GM18511 (cell line): ENCODE data around the gene ALKBH3.

Experiments
- ATAC-seq: cut with Tn5 transposase; IDR thresholded peaks from one replicate; pipeline ENCODE4 v1.9.1; 2021; ENCODE audit warnings: mild to moderate bottlenecking, moderate library complexity; ENCODE audit not compliant: unreplicated experiment

Gene ALKBH3

DNA sequence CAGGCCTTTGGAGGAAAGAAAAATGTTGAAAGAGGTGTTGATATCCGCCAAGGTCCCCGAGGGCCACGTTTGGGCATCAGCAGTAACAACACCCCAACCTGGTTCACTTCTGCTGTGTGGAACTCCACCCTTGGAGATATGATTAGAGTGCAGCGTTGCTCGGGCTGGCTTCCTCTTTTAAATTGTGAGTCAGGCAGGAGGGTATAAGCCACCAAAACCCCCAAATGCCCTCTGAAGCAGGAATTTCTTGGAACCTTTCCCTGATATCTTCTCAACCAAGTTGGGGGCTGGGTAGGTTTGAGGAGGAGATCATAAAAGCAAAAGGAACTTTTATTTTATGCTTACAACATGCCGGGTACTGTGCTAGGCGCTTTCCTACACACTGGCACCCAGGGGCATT, 55.4 kb downstream of the ALKBH3 start:
- ATAC-seq: no peak

DNA sequence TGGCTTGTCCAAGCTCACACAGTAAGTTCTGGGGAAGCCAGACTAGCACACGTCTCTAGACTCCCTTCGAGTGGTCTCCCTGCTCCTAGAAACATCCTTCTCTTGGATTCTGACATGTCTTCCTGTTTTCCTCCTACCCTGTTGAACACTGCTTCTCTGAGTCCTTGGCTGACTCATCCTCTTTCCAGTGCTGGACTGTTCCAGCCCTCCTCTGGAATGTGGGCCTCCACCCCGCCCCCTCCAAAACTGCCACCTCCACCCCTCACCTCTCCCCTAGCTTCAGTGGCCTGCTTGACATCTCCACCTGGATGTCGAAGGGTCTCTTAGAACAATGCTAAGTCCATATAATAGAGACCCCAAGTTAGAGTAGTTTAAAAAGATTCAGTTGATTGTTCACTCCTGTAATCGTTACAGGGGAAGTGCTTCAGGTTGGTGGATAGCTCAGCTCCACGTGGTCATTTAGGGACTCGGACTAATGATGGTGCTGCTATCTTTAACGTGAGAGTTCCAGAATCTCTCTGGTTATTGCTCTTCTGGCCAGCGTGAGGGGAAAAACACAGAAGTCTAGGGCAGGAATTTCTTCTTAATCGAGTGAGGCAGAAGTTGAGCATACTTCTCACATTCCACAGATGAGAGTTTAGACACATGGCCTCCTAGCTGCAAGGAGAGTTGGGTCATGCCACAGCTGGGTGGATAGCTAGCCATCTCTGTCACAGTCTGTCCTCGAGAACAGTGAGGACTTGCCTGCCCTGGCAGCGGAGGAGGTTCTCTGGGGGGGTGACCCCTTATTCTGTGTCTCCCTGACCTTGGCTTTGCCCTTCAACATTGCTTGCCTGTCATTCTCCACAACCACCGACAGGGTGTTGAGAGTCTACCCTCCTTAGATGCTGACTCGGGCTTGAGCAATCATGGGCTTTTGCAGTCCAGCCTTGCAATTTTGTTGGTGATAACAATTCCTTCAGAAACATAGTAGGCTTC, 57.1 kb downstream of the ALKBH3 start:
- no peak for ATAC-seq

DNA sequence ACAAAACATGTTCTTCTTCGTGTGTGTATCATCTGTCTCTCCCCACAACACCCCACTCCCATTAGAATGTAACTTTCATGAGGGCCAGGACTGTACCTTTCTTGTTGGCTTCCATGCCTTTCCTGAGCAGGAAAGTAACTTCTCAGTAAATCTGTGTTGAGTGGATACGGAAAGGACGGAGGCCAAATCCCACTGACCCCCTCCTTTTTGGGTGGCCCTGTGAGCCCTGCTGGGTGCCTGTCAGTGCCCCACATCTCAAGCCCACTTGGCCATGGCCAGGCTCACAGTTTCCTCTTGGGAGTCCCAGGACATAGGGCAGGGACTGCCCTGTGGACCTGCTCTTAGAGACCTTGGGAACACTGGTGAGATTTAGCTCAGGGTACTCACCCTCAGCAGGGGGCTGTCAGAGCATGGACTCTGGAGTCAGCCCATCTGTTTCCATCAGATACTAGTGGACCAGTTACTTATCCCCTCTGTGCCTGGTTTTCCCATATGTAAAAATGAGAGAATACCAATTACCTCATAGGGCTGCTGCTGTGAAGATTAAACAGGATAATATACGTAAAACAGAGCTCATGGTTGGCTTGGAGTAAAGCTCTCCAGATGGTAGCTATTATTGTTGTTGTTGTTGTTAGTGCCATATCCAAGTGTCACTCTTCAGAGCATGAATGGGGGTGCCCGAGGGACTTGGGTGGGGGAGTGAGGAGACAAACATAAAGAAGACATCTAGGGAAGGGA, 60.8 kb downstream of the ALKBH3 start:
- ATAC-seq: no peak

DNA sequence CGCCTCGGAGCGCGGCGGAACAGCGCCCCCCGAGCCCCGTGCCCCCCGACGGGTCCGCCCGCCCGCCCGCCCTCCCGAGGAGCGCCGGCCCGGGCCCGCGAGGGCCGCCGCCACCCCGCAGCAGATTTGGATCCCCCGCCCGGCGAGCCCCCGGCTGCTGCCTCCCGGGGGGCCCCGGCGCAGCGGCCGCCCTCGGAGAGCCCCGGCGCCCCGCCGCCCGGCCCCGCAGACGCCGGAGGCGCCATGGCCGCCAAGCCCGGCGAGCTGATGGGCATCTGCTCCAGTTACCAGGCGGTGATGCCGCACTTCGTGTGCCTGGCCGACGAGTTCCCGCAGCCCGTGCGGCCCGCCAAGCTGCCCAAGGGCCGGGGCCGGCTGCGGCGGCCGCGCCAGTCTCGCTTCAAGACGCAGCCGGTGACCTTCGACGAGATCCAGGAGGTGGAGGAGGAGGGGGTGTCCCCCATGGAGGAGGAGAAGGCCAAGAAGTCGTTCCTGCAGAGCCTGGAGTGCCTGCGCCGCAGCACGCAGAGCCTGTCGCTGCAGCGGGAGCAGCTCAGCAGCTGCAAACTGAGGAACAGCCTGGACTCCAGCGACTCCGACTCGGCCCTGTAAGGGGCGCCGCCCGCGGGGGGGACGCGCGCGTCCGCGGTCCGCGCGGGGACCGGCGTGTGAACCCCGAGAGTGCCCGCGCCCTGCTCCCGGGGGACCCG, 62.2 kb downstream of the ALKBH3 start:
- ATAC-seq: no peak

DNA sequence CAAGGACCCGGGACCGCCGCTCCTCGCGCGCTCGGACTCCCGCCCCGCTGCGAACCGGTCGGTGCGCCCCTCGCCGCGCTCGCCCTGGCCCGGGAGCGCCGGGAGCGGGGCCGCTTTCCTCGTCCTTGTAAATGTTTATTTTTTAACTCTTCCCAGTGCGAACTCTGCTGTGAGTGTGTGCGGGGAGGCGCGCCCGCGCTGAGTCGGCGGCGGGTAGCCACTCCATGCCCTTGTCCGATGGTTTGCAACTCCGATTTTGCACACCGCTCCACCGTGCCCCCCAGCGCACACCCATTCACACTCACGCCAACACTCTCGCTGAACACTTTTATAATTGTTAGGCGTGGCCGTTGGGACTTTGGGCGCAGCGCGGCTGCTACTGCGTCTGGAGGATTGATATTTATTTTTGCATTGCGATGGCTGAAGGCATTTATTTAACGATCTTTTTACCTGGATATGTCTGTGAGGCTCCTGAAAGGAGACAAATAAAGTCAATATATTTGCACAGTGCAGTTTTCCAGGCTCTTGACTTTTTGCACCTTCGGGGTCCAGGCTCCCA, 62.8 kb downstream of the ALKBH3 start:
- ATAC-seq: no peak

DNA sequence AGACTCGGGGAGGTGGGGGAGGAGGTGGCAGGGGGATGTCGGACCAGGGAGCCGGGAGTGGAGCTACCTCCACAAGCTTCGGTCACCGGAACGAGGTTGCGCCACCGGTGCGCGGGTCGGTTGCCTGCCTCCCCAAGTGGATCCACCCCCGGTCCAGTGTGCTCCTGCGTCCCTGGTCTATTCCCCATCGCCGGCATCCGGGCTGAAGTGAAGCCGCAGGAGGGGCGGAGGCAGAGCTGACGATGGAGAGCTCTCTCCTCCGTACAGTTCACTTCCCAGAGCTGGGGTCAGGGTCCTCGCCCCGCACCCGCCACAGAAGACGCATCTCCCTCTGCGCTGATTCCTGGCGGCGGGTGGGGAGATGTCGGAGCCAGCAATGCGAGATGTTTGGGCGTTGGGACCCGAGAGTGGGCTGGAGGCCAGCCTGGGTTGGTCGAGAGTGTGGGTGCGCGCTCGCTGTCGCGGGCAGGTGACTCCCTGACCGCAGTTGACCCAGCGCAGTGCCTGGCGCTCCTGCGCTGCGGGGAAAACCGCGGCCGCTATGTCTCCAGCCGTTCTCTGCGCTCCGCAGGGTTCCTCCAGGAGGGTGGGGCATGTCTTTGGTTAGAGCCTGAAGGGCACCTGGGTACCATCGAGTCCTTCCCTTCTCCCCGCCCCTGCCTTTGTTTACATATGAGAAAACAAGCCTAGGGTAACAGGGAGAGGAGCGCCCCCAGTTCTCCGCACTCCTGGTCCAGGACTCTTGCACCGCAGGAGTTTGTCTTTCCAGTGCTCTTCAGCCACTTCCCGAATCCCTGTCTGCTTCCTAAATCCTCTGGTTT, 63.5 kb downstream of the ALKBH3 start:
- ATAC-seq: peak; percentile 30

DNA sequence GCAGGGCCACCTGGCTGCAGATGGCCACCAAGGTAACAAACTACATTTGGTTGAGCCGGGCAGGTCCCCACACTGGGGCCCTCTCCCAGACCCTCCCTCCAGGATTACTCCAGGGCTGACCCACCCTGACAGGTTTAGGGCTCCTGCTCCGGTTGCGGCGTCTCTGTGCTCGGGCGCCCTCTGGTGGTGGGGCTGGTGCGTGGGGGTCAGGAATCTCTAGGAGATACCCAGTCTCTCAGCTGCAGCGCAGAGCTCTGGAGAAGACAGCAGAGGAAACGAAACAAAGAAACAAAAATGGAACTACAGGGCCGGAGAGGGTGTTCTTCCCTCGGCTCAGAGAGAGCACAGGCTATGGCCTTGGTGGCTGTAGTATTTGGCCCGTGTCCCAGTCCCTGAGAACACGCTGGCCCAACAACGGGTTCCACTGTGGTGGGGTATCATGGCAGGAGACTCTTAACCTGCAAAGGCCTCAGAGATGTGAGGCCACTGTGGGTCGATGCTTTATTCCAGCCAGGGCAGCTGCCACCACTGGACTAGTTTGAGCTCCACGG, 64.2 kb downstream of the ALKBH3 start:
- peak; percentile 43 for ATAC-seq

DNA sequence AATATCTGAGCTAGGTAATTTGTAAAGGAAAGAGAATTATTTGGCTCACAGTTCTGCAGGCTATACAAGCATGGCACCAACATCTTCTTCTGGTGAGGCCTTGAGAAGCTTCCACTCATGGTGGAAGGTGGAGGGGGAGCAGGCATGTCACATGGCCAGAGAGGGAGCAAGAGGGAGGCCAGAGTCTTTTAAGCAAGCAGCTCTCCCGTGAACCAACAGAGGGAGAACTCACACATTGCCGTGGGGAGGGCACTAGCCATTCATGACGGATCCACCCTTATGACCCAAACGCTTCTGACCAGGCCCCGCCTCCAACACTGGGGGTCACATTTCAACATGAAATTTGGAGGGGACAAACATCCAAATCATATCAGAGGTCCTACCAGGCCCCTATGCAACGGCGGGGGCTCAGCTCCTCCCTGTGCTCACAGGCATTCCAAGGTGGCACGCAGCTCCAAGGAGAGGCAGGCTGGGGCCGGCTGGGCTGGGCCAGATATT, 66.4 kb downstream of the ALKBH3 start:
- no peak for ATAC-seq

DNA sequence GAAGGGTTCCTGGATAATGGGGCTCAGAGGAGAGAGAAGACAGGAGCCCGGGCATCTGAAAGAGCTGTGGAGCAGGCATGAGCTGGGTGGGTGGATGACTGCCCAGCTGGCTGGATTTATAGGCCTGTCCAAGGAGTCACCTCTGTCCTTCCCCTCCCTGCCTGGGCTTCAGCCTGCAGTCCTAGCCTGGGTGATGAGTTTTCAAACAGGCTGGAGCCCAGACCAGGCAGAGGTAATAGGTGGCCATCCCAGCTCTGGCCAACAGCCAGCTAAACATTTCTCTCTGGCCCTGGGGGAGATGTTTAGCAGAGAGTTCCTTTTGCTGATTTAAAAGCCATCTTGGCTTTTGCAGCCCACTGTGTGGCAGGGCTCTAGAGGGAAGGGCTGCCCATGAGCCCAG, 67.2 kb downstream of the ALKBH3 start:
- ATAC-seq: no peak

DNA sequence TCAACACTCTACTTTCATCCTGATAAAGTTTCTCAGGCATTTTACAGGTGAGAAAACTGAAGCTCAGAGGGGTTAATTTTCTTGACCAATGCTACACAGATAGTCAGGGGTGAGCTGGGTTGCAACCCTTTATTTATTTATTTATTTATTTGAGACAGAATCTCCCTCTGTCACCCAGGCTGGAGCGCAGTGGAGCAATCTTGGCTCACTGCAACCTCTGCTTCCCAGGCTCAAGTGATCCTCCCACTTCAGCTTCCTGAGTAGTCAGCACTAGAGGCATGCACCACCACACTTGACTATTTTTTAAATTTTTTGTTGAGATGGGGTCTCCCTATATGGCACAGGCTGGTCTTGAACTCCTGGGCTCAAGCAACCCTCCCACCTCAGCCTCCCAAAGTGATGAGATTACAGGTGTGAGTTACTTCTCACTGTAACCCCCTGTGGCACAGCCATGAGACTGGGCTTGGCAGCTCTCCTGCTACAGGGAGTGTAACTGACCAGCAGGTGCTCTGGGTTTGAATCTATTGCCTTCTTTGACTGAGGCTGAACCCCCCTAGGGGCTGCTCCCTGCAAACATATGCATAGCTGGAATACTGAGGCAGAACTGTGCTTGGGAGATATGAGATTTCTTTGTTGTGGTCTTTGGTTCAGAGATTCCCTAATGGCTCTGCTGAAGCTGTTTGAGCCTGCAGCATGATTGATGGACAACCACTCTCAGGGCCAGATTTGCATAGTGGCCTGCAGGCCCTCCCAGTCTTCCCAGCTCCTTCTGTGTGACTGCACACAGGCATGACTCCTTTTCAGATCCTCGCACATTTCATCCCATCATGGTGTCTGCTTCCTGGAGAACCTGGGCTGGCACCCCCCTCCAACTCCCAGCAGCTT, 68.0 kb downstream of the ALKBH3 start:
- no peak for ATAC-seq

DNA sequence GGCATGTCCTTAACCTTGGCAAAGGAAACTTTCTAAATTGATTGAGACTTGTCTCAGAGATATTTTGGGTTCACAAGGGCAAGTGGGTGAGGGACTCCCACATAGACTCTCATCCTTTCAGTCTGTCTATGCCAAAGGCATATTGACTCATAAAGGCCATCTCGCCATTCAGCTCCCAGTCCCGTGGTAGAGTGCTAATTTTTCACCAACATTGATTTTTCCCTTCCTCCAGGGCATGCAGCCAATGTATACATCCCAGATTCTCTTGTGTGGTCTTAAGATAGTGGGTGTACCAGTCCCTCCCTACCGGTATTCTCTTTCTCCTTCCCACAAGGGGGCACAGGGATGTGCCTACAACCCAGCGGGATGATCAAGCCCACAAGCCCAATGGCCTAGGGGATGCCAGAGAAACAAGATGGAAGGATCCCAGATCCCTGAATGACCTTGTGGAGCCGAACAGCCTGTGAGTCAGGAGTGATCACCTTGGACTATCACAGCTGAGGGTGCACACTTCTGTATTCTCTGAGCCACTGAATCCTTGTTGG, 69.8 kb downstream of the ALKBH3 start:
- ATAC-seq: no peak

DNA sequence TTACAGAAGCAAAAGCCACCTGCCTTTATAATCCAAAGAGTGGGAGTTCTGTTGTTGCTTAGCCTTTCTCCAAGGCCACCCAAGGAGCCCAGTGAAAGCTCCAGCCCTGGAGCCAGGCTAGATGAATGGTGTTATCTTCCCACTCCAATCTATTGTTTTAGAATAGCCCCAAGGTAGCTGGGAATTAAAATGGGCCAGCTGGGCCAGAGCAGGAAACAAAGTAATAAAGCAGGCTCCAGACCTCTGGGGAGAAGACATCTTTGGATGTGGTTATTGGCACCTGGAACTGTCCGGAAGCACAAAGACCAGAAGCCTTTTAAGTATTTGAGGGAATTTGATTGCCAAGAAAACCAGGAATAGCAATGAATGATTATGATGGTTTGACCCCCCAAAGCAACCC, 70.6 kb downstream of the ALKBH3 start:
- no peak for ATAC-seq

DNA sequence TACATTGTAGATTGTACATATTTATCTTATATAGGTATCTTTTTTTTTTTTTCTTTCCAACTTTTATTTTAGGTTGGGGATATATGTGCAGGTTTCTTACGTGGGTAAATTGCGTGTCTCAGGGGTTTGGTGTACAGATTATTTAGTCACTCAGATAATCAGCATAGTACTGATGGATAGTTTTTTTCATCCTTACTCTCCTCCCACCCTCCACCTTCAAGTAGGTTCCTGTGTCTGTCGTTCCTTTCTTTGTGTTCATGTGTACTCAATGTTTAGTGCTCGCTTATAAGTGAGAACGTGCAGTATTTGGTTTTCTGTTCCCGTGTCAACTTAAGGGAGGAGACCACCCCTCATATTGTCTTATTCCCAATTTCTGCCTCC, 71.4 kb downstream of the ALKBH3 start:
- no peak for ATAC-seq

DNA sequence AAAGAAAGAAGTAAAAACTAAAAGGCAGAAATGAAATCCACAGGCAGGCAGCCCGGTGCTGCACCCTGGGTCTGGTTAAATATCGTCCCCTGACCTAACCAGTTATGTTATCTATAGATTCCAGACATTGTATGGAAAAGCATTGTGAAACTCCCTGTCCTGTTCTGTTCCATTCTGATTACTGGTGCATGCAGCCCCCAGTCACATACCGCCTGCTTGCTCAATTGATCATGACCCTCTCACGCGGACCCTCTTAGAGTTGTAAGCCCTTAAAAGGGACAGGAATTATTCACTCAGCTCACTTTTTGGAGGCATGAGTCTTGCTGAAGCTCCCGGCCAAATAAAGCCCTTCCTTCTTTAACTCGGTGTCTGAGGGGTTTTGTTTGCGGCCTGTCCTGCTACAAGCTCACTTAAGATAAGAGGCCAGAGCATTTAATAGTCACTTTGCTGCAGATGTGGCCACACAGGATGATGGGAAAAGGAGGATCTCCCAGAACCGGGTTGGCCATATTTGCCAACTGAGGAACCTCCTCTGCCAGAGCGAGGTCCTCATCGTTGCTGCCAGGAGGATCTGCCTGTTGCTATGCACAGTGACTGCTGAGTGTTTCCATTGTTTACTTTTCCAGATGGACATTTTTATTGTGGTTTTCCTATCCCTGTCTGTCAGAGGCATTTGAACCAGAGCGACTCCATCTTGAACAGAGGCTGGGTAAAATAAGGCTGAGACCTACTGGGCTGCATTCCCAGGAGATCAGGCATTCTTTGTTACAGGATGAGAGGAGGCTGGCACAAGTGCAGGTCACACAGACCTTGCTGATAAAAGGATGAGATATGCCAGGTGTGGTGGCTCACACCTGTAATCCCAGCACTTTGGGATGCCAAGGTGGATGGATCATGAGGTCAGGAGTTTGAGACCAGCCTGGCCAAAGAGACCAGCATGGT, 72.0 kb downstream of the ALKBH3 start:
- no peak for ATAC-seq

DNA sequence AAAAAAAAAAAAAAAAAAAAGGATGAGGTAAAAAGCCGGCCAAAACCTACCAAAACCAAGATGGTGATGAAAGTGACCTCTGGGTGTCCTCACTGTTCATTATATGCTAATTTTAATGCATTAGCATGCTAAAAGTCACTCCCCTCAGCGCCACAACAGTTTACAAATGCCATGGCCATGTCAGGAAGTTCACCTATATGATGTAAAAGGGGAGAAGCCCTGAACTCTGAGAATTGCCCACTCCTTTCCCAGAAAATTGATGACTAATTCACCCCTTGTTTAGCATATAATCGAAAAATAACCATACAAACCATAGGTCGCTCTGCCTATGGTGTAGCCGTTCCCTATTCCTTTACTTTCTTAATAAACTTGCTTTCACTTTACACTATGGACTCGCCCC, 72.9 kb downstream of the ALKBH3 start:
- no peak for ATAC-seq

DNA sequence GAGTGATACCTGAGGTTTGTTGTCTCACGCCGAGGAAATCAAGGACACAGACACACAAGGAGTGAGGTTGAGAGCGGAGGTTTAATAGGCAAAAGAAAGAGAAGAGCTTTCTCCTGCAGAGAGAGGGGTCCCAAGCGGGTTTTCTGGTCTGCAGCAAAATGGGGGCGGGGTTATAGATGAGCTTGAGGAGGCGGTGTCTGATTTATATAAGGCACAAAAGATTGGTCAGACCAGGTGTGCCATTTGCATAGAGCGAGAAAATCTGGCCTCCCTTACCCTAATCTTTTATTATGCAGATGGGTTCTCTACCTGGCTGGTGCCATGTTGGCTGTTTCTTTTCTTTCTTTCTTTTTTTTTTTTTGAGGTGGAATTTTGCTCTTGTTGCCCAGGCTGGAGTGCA, 73.6 kb downstream of the ALKBH3 start:
- no peak for ATAC-seq

DNA sequence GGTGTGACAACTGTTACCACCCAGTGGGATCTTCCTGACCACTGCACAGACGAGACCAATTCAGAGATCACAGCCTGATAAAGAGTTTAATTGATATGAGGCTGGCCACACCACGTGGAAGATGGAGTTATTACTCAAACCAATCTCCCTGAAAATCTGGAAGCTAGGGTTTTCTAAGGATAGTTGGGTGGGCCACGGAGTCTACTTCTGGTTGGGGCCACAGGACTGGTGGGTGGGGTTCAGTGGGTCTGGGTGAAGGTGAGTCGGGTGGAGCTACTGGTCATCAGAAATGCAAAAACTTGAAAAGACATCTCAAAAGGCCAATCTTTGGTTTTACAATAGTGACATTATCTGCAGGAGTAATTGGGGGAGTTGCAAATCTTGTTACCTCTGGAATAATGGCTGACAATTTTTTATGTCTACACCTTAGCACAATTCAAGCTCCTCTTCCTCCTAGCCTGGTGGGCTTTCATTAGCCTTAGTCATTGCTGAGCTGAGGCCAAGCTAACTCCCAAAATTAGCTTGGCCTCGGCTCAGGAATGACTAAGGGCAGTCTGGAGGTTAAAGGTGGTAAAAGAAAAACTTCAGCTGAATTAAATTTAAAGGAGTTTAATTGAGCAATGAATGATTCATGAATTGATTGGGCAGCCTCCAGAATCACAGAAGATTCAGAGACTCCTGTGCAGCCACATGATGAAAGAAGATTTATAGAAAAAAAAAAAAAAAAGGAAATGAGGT, 74.9 kb downstream of the ALKBH3 start:
- no peak for ATAC-seq
